HepG2 (cell line): ENCODE results near the gene CCS. TPM values are rescaled to one million over a fixed set of nuclear protein-coding genes. Genes with fewer than 3 reads are reported as not detected.

Experiments used
- ATAC-seq: fragments of 200-7000 bp; cut with Tn5 transposase; 3 replicates; pipeline ENCODE4 v1.9.1; 2020; ENCODE audit warnings: mild to moderate bottlenecking, moderate library complexity
- BruUV-seq: library from RNA; stranded (reverse); fragments of 400-500 nt; replicated peaks from 2 replicates; lab custom pipeline; 2021; lab: Mats Ljungman, UMichigan
- CTCF ChIA-PET: fragments of 300-600 bp; formaldehyde crosslinking; extraction: SDS; loops from one replicate; lab custom pipeline; 2021; ENCODE audit warnings: low total read pairs, inconsistent platforms, low intra/inter-chr PET ratio; lab: Yijun Ruan, JAX
- POLR2A ChIA-PET: fragments of 350-600 bp; sonication (Branson Sonifier 250); formaldehyde crosslinking; loops from one replicate; lab custom pipeline; 2020; ENCODE audit warnings: antibody characterized with exemption, inconsistent platforms; lab: Yijun Ruan, JAX
- DNase-seq: peaks from one replicate; pipeline ENCODE4 v3.0.0-alpha.2; 2015; ENCODE audit warnings: low spot score
- FAIRE-seq: peaks from 3 replicates; lab custom pipeline; 2011; peaks lifted over from hg19 to GRCh38; lab: Jason Lieb, UNC
- H2AFZ ChIP-seq: one replicate; pipeline ENCODE4 v1.6.1; 2011; ENCODE audit warnings: low read length, inconsistent platforms
- H3K27ac ChIP-seq: fragments of 300-600 bp; 3 replicates; pipeline ENCODE4 v1.8.0; 2011; ENCODE audit warnings: mixed run types, mild to moderate bottlenecking, mixed read lengths, low read length, inconsistent platforms; ENCODE audit not compliant: insufficient read depth; ENCODE audit errors: extremely low read length
- H3K27me3 ChIP-seq, 2 experiments: fragments of 200-600 bp in 1 of 2; 2 replicates in 1 of 2; 3 replicates in 1 of 2; pipeline versions ENCODE4 v1.6.0 to v1.8.0; 2011; ENCODE audit warnings: low read length in 2 of 2, mild to moderate bottlenecking in 2 of 2, moderate library complexity in 2 of 2, inconsistent platforms in 1 of 2; ENCODE audit not compliant: insufficient read depth in 2 of 2, control insufficient read depth in 1 of 2
- H3K36me3 ChIP-seq, 2 experiments: fragments of 200-600 bp in 1 of 2; replicated peaks in 1 of 2; 2 replicates in 1 of 2; 3 replicates in 1 of 2; pipeline versions ENCODE4 v1.5.1 to v1.8.0; 2011; ENCODE audit warnings: low read length in 2 of 2, inconsistent platforms in 1 of 2; ENCODE audit not compliant: insufficient read depth in 2 of 2, control insufficient read depth in 1 of 2
- H3K4me1 ChIP-seq: 2 replicates; pipeline ENCODE4 v1.5.1; 2012; ENCODE audit warnings: low read length, inconsistent platforms; ENCODE audit not compliant: insufficient read depth
- H3K4me2 ChIP-seq: 2 replicates; pipeline ENCODE4 v1.6.0; 2011; ENCODE audit warnings: low read depth, low read length, inconsistent platforms
- H3K4me3 ChIP-seq, 3 experiments: fragments of 200-600 bp in 1 of 3; sonication (generic), shearing (Covaris generic) in 1 of 3; replicated peaks in 1 of 3; 2 replicates each; pipeline ENCODE4 v1.5.1; 2011 to 2016; ENCODE audit warnings: low read length in 3 of 3, inconsistent platforms in 2 of 3, low read depth in 2 of 3, mild to moderate bottlenecking in 2 of 3, control low read depth in 1 of 3, mixed read lengths in 1 of 3; ENCODE audit not compliant: insufficient read depth in 1 of 3
- H3K79me2 ChIP-seq: one replicate; pipeline ENCODE4 v1.6.1; 2011; ENCODE audit warnings: low read length, inconsistent platforms; ENCODE audit not compliant: insufficient read depth
- H3K9ac ChIP-seq: 2 replicates; pipeline ENCODE4 v1.6.0; 2011; ENCODE audit warnings: mild to moderate bottlenecking, low read depth, low read length, inconsistent platforms; ENCODE audit not compliant: insufficient read depth
- H3K9me3 ChIP-seq: 2 replicates; pipeline ENCODE4 v1.5.1; 2012; ENCODE audit warnings: mild to moderate bottlenecking, low read length
- H4K20me1 ChIP-seq: 2 replicates; pipeline ENCODE4 v1.6.0; 2011; ENCODE audit warnings: inconsistent platforms, mild to moderate bottlenecking, low read length, moderate library complexity; ENCODE audit not compliant: insufficient read depth
- ARID2 ChIP-seq: sonication (generic); formaldehyde crosslinking; IDR thresholded peaks from 2 replicates; pipeline ENCODE4 v1.8.1; 2022; ENCODE audit warnings: mild to moderate bottlenecking, missing genetic modification reagents, borderline replicate concordance
- ATF6 ChIP-seq: sonication (generic); formaldehyde crosslinking; conservative IDR thresholded peaks from 2 replicates; pipeline ENCODE4 v1.4.0; 2020; ENCODE audit warnings: missing genetic modification reagents
- FOXA1 ChIP-seq, 2 experiments: fragments of 450-650 bp in 1 of 2; sonication (generic) in 1 of 2; formaldehyde crosslinking in 1 of 2; IDR thresholded peaks; 2 replicates each; pipeline versions ENCODE4 v1.4.0 to v1.6.1; 2016 to 2020; ENCODE audit warnings: missing genetic modification reagents in 1 of 2
- FOXK1 ChIP-seq: sonication (generic); formaldehyde crosslinking; IDR thresholded peaks from 2 replicates; pipeline ENCODE4 v1.4.0; 2020; ENCODE audit warnings: low read depth, missing genetic modification reagents, borderline replicate concordance
- GPBP1L1 ChIP-seq: sonication (generic); formaldehyde crosslinking; IDR thresholded peaks from 2 replicates; pipeline ENCODE4 v1.5.0; 2020; ENCODE audit warnings: mild to moderate bottlenecking, missing genetic modification reagents
- HMG20A ChIP-seq: IDR thresholded peaks from 2 replicates; pipeline ENCODE4 v1.6.1; 2016; ENCODE audit warnings: borderline replicate concordance
- NKX3-1 ChIP-seq: sonication (generic); formaldehyde crosslinking; IDR thresholded peaks from 2 replicates; pipeline ENCODE4 v1.5.0; 2020; ENCODE audit warnings: missing genetic modification reagents
- PAF1 ChIP-seq: IDR thresholded peaks from 2 replicates; pipeline ENCODE4 v1.6.1; 2016; ENCODE audit warnings: missing genetic modification reagents, missing compliant biosample characterization
- RBM22 ChIP-seq: fragments of 200-400 bp; formaldehyde crosslinking; optimal IDR thresholded peaks from 2 replicates; pipeline ENCODE3; 2017; ENCODE audit warnings: mild to moderate bottlenecking, low read length, moderate library complexity
- RCOR2 ChIP-seq: IDR thresholded peaks from 2 replicates; pipeline ENCODE4 v1.6.1; 2016; ENCODE audit warnings: missing biosample characterization, missing genetic modification reagents
- SRSF4 ChIP-seq: fragments of 200-400 bp; formaldehyde crosslinking; IDR thresholded peaks from one replicate; pipeline ENCODE4 v1.6.1; 2018; ENCODE audit warnings: mild to moderate bottlenecking, low read depth, low read length, moderate library complexity; ENCODE audit not compliant: poor library complexity, severe bottlenecking
- TBL1XR1 ChIP-seq: fragments of 150-350 bp; IDR thresholded peaks from 2 replicates; pipeline ENCODE4 v1.6.1; 2014; ENCODE audit warnings: borderline replicate concordance, low read length; ENCODE audit not compliant: partially characterized antibody
- ZNF138 ChIP-seq: sonication (generic); formaldehyde crosslinking; IDR thresholded peaks from 2 replicates; pipeline ENCODE4 v1.5.0; 2020; ENCODE audit warnings: mild to moderate bottlenecking, low read depth, missing genetic modification reagents
- ZNF331 ChIP-seq: sonication (generic); formaldehyde crosslinking; IDR thresholded peaks from 2 replicates; pipeline ENCODE4 v1.4.0; 2020; ENCODE audit warnings: missing genetic modification reagents
- ZNF512B ChIP-seq: sonication (generic); formaldehyde crosslinking; IDR thresholded peaks from 2 replicates; pipeline ENCODE4 v1.5.1; 2020; ENCODE audit warnings: missing genetic modification reagents, mild to moderate bottlenecking, borderline replicate concordance
- ZNF616 ChIP-seq: sonication (generic); formaldehyde crosslinking; IDR thresholded peaks from 2 replicates; pipeline ENCODE4 v1.5.0; 2020; ENCODE audit warnings: low read depth, mild to moderate bottlenecking, missing genetic modification reagents
- ZSCAN30 ChIP-seq: sonication (generic); formaldehyde crosslinking; IDR thresholded peaks from 2 replicates; pipeline ENCODE4 v1.5.0; 2020; ENCODE audit warnings: mild to moderate bottlenecking, missing genetic modification reagents
- WGBS: methylation state at CpG from one replicate; pipeline ENCODE4 v1.1.6; 2017; ENCODE audit warnings: low lambda C conversion rate; 5-methylcytosine and 5-hydroxymethylcytosine counted together
- in situ Hi-C: cut with HindIII; loops from 2 replicates; pipeline ENCODE4 v1.10.0; 2017; ENCODE audit warnings: low pct_unique_long_range_greater_than_20kb; ENCODE audit not compliant: extremely low pct_ligation_motif_present
- intact Hi-C: fragments of 100-400 bp; cut with micrococcal nuclease; formaldehyde crosslinking; loops from one replicate; pipeline ENCODE4 v1.10.0; 2022; ENCODE audit not compliant: unreplicated experiment
- polyA plus RNA-seq, 8 experiments: library from polyadenylated mRNA; depleted of rRNA in 3 of 8; stranded (reverse) in 7 of 8; unstranded in 1 of 8; fragments of >200 nt; fragmentation: Illumina TruSeq in 4 of 8; extraction: Trizol in 4 of 8; gene quantifications; 2 replicates each; pipeline versions ENCODE4 v1.2.1 to v1.2.3, GENCODE V29; 2011 to 2016; ENCODE audit warnings: low read depth in 4 of 8, missing spikeins in 1 of 8, mixed read lengths in 1 of 8; ENCODE audit not compliant: insufficient read depth in 1 of 8
- total RNA-seq, 5 experiments: library from RNA; depleted of rRNA; stranded (reverse); fragments of >200 nt; fragmentation: Illumina TruSeq; extraction: Trizol; gene quantifications; 2 replicates each; pipeline ENCODE4 v1.2.3, GENCODE V29; 2016; ENCODE audit warnings: low read depth in 1 of 5

Gene CCS
- total and polyA plus RNA-seq, 2 of the 13 experiments (the other 11 are each of a cell fraction or from before 2014, with no cell fraction given), result 25.4 to 44.6 TPM

- H3K36me3 ChIP-seq, result no peaks in the 10 kb centered on the region
- no peaks in the 10 kb centered on the region for H3K9me3 ChIP-seq
- peaks cover 3 to 34% of the 10 kb centered on the region in 2 experiments; a peak in 4 of 5 replicates for H3K27me3 ChIP-seq
- H3K4me3 ChIP-seq, result no peak overlapping the region
- FAIRE-seq (no peak), ATAC-seq (no peak; the same call in 1 of the 3 replicates), DNase-seq (no peak)
- H4K20me1 ChIP-seq, result no peaks in the 10 kb centered on the region
- ChIA-PET POLR2A (no interaction called here), CTCF (no interaction called here)
- TF ChIP-seq HMG20A, result no peak
- no peak for TF ChIP-seq FOXA1 (IDR thresholded peaks at IDR 0.05)
- no peak for TF ChIP-seq FOXA1 (CRISPR knock-in tag; IDR thresholded peaks at IDR 0.05)
- TF ChIP-seq TBL1XR1, result no peak
- TF ChIP-seq FOXK1, result no peak
- no peak for TF ChIP-seq RCOR2 (CRISPR knock-in tag)
- TF ChIP-seq RBM22, result no peak
- TF ChIP-seq SRSF4, result no peak
- TF ChIP-seq ARID2, result no peak
- no peak for TF ChIP-seq ZNF331 (CRISPR knock-in tag)
- no peak for TF ChIP-seq ZSCAN30 (CRISPR knock-in tag)
- TF ChIP-seq ZNF138 (CRISPR knock-in tag), result no peak
- TF ChIP-seq ATF6 (CRISPR knock-in tag), result no peak
- TF ChIP-seq ZNF616 (CRISPR knock-in tag), result no peak
- no peak for TF ChIP-seq PAF1 (CRISPR knock-in tag)
- no peak for TF ChIP-seq NKX3-1 (CRISPR knock-in tag)
- no peak for TF ChIP-seq ZNF512B (CRISPR knock-in tag)
- no peak for TF ChIP-seq GPBP1L1 (CRISPR knock-in tag)
- H3K79me2 ChIP-seq, result no peaks in the 10 kb centered on the region
- H3K27ac ChIP-seq, result no peak overlapping the region
- 31% methylated on average over 5 of the region's 5 CpGs for WGBS
- intact Hi-C loops, result no loop called here
- in situ Hi-C loops, result loop anchor here (25.0 kb wide), 1 partner anchor 267 kb away; the partner anchor contains the start of gene RCE1
- H3K4me2 ChIP-seq, result no peak overlapping the region
- no peak overlapping the region for H2AFZ ChIP-seq
- no peak overlapping the region for H3K9ac ChIP-seq
- H3K4me1 ChIP-seq, result no peaks in the 10 kb centered on the region
- no TSS peak for BruUV-seq
These were observed 22.7 kb upstream of the CCS start for GRCh38 chr11:66570079-66570849.
